Stimulated activated CD8-positive, alpha-beta memory T cell treated with anti-CD3 and anti-CD28 coated beads, Interleukin-4, amount 100 ng/mL, for 48 hours (primary cell): ENCODE data around the gene PALLD.
"Not testable (repeated sequence)": the region's sequence is repeated elsewhere in the genome, so short reads cannot be mapped to it uniquely, and the experiment has no call there.

ENCODE experiments used
- DNase-seq: peaks from one replicate; pipeline ENCODE4 v3.0.0-alpha.2; 2020

The PALLD gene

DNA sequence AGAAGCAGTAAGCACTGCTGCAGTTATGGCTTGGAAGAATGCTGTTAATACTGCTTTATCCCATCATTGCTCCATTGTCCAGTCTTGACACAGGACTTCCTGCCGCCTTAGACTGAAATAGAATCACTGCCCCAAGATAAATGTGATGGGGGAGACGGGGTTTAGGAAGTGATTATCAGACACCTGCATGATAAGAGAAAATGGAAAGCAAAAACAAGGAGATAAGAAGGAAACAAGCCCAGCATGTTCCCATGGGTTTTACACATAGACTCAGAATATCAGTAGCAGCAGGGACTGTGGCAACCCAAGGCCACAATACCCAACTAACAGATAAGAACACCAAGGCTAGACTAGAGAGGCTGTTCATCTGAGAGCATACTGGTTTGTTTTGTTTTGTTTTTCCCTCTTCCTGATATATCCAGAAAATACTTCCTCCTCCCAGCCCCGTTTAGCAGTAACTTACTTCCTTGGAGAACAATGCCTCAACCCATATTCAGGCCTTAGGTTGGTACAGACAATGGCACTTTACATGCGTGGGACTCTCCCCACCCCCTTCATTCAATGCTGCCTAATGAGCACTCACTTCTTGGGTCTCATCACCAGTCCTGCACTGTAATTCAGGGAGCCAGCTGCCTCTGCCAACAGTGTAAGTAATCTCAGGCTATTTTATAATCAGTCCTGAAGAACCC, 280.6 kb downstream of the PALLD start:
- DNase-seq = no peak

DNA sequence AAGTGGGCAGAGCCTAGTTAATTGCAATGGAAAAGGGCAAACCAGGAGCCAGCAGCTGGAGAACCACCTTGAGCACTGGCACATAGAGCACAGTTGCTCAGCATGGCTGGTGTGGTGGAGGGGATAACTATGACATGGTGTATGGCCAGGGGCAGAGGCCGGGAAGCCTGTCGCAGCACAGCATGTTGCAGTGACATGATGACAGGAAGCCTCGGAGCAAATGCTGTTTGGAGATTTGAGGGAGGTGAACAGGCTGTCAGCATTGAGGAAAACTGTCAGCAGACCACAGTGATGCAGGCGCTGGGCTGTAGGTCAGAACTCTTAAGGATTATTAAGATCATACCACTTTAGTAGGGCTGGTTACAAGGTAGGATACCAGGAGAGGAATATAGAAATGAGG, 284.5 kb downstream of the PALLD start:
- DNase-seq = no peak

DNA sequence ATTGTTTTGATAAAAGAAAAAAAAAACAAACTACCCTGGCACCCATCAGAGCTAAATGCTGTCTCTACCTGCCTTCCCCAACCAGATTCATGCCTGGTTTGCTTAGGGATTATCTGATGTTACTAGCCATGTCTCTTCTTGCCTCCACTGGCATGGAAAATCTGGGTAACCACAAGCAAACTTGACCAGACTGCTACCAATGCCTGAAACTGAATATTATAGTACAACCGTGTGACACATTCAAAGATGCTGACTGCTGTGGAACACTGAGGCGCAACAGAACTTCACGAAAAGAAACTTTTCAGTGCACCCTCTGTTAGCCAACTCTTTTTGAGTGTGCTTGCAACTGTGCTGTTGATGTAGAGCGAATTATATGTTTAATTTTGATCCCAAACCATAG, 285.1 kb downstream of the PALLD start:
- DNase-seq = no peak

- no peak for DNase-seq
Measured at GRCh38 chr4:168782439-168782838, 285.6 kb downstream of the PALLD start.

- DNase-seq = no peak
Measured at GRCh38 chr4:168784786-168785461, 288.1 kb downstream of the PALLD start.

GRCh38 chr4:168787334-168787733, 290.5 kb downstream of the PALLD start:
- no peak for DNase-seq

DNA sequence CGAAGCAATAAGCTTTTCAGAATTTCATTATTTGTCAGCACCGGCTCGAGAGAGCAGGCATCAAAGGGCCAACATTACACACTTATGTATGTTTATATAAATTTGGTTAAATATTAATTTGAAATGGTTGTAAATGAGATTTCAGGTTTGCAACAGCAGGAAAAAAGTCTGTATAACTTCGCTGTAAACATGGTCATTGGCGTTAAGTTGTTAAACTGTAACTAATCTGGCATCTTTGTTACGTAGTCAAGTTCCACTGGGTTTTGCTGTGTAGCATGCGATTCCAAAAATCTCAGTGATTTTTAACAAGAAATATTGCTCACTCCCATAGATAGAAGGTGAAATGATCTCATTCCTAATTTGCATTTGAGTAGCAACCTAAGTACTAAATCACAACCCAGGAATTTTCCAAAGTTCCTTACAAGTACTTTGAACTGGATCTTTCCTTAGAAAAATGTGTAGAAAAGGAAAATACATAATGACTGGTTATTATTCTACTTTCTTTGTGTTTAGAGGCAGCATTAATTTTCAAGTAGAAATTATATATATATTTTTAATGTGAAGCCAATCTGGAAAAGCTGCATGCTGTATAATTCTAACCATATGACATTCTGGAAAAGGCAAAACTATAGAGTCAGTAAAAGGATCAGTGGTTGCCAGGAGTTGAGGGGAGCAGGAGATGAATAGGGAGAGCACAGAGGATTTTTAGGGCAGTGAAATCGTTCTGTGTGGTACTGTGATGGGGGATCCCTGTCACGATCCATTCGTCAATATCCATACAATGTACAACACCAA, 291.1 kb downstream of the PALLD start:
- DNase-seq = no peak

DNA sequence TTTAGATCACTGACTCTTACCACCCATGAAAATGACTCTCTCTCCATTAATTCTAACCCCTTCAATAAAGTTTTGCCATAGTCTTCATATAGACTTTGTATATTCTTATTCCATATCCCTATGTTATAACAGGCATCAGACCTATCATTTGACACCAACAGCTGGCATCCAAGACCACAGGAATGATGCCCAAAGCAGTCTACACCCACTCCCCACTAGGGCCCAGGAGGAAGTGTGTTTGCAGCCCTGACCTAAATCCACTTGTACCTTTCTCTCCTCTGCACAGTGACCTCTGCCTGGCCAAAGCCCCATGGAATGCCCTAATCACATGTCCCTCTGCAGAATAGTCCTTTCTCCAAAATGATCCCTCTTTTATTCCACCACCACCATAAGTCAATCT, 294.0 kb downstream of the PALLD start:
- DNase-seq = no peak

- DNase-seq = no peak
Measured at GRCh38 chr4:168791376-168791775, 294.5 kb downstream of the PALLD start.

DNA sequence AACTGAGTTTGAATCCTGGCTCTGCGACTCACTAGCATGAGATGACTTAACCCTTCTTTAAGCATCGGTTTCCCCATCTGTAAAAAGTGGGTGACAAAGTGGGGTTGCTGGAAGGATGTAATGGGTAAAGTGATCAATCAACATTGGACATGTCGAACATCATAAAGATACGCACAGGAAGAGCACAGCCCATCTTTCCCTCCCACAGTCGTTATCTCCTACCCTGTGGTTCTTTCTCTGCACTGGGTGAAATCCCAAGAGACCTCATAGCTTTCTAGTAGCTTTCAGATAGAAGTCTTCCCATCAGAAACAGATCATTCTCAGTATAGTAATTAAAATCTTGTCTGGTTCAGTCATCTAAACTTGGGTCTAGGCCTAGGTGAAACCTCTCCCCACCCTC, 296.7 kb downstream of the PALLD start:
- no peak for DNase-seq

- no peak for DNase-seq
Measured at GRCh38 chr4:168794092-168794707, 297.3 kb downstream of the PALLD start.

DNA sequence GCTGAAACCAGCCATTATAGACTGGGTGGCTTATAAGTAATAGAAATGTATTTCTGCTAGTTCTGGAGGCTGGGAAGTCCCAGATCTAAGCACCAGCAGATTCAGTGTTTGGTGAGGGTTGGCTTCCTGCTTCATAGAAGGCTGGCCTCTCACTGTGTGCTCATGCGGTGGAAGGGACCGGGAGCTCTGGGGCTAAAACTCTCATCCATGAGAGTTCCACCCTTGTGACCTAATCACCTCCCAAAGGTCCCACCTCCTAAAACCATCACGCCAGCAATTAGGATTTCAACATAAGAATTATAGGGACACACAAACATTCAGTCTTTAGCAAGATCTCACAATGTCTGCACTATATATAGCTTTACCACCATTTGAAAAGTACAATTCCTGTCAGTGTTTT, 298.0 kb downstream of the PALLD start:
- no peak for DNase-seq

GRCh38 chr4:168795346-168795745, 298.5 kb downstream of the PALLD start:
- no peak for DNase-seq

DNA sequence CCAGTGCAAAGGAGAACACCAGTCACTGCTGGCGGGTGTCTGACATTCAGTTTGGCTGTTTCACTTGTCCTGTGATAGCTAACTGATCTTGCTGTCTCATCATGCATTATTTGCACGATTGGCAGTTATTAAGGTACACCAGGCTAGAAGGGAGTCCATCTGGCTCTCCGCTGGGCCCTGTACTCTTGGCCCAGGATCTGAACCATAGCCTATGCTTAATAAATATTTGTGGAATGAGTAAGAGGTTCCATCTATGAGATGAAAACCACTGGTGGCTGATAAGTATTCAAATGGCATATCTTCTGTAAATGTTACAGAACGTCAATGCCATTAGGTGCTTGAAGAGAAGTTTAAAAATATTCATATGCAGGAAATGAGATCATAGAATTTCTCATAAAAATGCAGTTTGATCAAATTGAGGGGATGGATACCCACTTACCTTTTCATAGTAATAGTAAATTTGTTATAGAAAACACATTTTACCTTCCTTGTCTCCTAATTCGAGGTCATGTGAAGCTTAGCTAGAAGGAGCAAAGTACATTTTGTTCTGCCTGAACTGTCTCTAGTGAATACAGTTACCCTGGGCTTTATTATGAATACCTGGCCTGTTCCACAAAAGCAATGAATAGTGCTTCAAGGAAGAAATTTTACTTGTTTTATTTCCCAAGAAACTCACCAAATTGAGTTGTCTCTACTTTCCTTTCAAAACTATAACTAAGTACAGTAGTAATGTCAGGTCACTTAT, 299.7 kb downstream of the PALLD start:
- DNase-seq = no peak

- no peak for DNase-seq
Measured at GRCh38 chr4:168797194-168797593, 300.3 kb downstream of the PALLD start.

GRCh38 chr4:168797738-168798375, 301.0 kb downstream of the PALLD start:
- no peak for DNase-seq

DNA sequence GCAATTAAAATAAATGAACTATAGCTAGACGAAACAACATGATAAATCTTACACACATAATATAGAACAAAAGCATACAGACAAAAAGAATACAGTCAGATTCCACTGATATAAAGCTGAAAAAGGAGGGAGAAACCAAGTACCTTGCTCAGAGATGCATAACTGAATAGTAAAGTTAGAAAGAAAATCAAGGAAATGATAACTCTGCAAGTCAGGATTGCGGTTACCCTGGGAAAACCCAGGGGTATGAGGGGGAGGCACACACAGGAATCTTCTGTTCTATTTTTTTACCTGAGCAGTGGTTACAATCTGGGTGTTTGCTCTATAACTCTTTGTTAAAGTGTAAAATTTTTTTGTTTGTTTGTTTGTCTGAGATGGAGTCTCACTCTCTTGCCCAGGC, 304.1 kb downstream of the PALLD start:
- no peak for DNase-seq

DNA sequence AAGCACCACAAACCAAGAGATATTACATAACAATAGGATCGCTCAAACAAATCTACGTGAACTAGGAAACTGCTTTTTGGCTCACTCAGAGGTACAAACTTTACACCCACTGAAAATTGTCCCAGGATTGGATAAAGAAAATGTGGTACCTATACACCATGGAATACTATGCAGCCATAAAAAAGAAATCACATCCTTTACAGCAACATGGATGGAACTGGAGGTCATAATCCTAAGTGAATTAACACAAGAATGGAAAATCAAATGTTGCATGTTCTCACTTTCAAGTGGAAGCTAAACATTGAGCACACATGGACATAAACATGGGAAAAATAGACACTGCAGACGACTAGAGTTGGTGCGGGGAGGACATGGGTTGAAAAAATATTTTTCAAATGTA, 305.4 kb downstream of the PALLD start:
- DNase-seq = no peak

DNA sequence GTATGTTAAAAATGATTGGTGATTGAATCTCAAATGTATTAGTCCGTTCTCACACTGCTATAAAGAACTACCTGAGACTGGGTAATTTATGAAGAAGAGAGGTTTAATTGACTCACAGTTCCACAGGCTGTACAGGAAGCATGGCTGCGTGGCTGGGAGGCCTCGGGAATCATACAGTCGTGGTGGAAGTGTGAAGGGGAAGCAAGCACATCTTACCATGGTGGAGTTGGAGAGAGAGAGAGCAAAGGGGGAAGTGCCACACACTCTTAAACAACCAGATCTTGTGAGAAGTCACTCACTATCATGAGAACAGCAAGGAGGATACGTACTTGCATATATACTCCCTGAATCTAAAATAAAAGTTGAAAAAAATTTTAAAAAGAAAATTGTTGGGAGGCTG, 306.2 kb downstream of the PALLD start:
- not testable (repeated sequence) for DNase-seq

GRCh38 chr4:168803732-168804131, 306.9 kb downstream of the PALLD start:
- no peak for DNase-seq

- DNase-seq = no peak
Measured at GRCh38 chr4:168804146-168804545, 307.3 kb downstream of the PALLD start.

DNA sequence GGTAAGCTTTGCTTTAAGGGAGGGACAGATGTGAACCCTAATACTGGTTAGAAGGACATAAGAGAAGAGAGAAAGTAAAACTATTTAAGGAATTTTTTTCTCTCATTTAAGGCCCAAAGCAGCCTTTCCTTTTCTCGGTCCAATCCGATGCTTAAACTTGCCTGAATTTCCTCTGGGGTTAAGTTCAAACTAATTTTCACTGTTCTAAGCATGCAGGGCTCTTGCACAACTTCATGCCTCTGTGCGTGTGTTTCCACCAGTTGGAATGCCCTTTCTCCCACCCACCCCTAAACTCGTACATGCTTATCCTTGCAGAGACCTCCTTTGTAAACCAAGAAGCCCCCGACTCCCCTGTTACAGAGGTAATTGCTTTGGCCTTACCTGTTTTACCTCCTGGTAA, 308.5 kb downstream of the PALLD start:
- DNase-seq = no peak
